RWPE2 (cell line): Measurements from ENCODE around the gene OTX2.

Experiments
- ATAC-seq: fragments of 200-7000 bp; cut with Tn5 transposase; 3 replicates; pipeline ENCODE4 v1.9.1; 2021; ENCODE audit warnings: low read depth
- DNase-seq: peaks from one replicate; pipeline ENCODE4 v3.0.0-alpha.2; 2020; ENCODE audit warnings: low spot score
- H3K27ac ChIP-seq: fragments of 450-650 bp; 2 replicates; pipeline ENCODE4 v1.5.1; 2017; ENCODE audit warnings: mild to moderate bottlenecking; ENCODE audit not compliant: poor library complexity, severe bottlenecking
- H3K27me3 ChIP-seq: fragments of 250-450 bp; sonication (Bioruptor Pico); 2 replicates; pipeline ENCODE4 v1.5.1; 2021; ENCODE audit warnings: mild to moderate bottlenecking, moderate library complexity; ENCODE audit not compliant: insufficient read depth, poor library complexity, severe bottlenecking
- H3K36me3 ChIP-seq: fragments of 250-450 bp; sonication (Bioruptor Pico); 2 replicates; pipeline ENCODE4 v1.5.1; 2020; ENCODE audit warnings: low read depth, mild to moderate bottlenecking, moderate library complexity
- H3K4me1 ChIP-seq: fragments of 250-450 bp; sonication (Bioruptor Pico); 2 replicates; pipeline ENCODE4 v1.5.1; 2021; ENCODE audit warnings: mild to moderate bottlenecking, moderate library complexity; ENCODE audit not compliant: insufficient read depth, poor library complexity, severe bottlenecking
- H3K4me3 ChIP-seq: fragments of 250-450 bp; sonication (Bioruptor Pico); 2 replicates; pipeline ENCODE4 v1.5.1; 2021; ENCODE audit warnings: mild to moderate bottlenecking, moderate library complexity; ENCODE audit not compliant: severe bottlenecking
- H3K9me3 ChIP-seq: fragments of 250-450 bp; sonication (Bioruptor Pico); 2 replicates; pipeline ENCODE4 v1.5.1; 2021; ENCODE audit warnings: mild to moderate bottlenecking, moderate library complexity; ENCODE audit not compliant: severe bottlenecking
- TF ChIP-seq, protein P1 (sequence below): fragments of 450-650 bp; IDR thresholded peaks from one replicate; pipeline ENCODE4 v1.5.1; 2017; ENCODE audit warnings: mild to moderate bottlenecking, moderate library complexity; ENCODE audit not compliant: poor library complexity, severe bottlenecking

The OTX2 gene

DNA sequence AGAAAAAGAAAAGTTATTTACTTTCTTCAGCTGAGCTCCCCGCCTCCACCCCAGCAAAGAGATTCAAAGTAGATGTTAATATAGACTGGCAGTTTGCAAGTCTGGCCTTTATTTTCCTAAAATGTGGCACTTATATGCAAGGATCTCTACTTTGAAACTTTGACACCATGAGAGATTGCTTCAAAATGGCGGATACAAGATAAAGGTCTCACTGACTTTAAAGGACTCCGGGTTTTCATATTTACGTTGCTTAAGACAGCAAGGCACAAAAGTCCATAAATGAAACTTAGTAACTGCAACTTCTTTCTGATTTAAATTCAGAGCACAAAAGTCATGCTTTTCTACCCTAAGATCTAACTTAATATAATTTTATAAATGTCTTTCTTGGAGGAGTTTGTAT is 3.5 kb downstream of the OTX2 start:
- Histone ChIP-seq H3K4me3 (no peak overlapping the region), H3K9me3 (no peaks in the 10 kb centered on the region), H3K27ac (no peak overlapping the region), H3K27me3 (peaks cover 96% of the 10 kb centered on the region), H3K36me3 (no peaks in the 10 kb centered on the region), H3K4me1 (no peaks in the 10 kb centered on the region)
- no peak for ATAC-seq
- TF ChIP-seq, protein P1, sequence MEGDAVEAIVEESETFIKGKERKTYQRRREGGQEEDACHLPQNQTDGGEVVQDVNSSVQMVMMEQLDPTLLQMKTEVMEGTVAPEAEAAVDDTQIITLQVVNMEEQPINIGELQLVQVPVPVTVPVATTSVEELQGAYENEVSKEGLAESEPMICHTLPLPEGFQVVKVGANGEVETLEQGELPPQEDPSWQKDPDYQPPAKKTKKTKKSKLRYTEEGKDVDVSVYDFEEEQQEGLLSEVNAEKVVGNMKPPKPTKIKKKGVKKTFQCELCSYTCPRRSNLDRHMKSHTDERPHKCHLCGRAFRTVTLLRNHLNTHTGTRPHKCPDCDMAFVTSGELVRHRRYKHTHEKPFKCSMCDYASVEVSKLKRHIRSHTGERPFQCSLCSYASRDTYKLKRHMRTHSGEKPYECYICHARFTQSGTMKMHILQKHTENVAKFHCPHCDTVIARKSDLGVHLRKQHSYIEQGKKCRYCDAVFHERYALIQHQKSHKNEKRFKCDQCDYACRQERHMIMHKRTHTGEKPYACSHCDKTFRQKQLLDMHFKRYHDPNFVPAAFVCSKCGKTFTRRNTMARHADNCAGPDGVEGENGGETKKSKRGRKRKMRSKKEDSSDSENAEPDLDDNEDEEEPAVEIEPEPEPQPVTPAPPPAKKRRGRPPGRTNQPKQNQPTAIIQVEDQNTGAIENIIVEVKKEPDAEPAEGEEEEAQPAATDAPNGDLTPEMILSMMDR: no peak
- no peak for DNase-seq

DNA sequence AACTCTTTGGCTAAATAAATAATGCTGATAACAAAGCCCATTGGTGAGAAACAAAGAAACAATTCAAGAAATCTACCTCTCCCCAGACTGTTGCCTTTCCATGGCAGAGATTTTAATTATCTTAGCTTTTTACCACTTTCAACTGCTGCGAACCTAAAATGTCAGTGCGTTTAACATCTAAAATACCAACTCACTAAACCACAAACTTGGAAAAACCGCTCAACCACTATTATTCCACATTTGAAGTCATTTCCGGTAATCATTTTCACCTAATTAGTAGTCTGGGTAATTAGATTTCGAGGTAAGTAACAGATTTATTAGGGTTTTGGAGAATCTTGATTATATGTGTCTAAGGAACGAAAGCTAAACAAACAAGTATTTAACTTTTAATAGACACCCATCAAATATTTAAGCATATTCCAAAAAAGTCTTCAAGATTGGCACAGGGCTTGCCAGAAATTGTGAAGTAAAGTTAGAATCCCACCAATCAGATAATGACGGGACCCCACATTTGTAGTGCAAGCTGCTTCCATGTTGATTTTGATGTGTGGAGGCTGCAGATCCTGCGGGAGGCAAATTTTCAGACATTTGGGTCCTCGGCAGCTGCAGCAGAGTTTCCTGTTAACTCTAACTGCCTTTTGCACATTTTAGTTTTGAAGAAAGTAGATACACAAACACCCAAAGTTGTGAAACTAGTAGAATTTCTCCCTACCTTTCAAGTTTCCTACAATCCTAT is 4.1 kb downstream of the OTX2 start:
- DNase-seq (no peak), ATAC-seq (no peak)
- no peaks in the 10 kb centered on the region for H3K9me3 ChIP-seq
- TF ChIP-seq, protein P1: no peak
- H3K27ac ChIP-seq: no peak overlapping the region
- no peaks in the 10 kb centered on the region for H3K36me3 ChIP-seq
- peaks cover 96% of the 10 kb centered on the region for H3K27me3 ChIP-seq
- H3K4me1 ChIP-seq: no peaks in the 10 kb centered on the region
- H3K4me3 ChIP-seq: no peak overlapping the region

- Histone ChIP-seq H3K9me3 (no peaks in the 10 kb centered on the region), H3K36me3 (no peaks in the 10 kb centered on the region), H3K27ac (no peak overlapping the region), H3K27me3 (peaks cover 96% of the 10 kb centered on the region), H3K4me1 (no peaks in the 10 kb centered on the region), H3K4me3 (no peak overlapping the region)
- ATAC-seq: no peak
- TF ChIP-seq, protein P1: no peak
- DNase-seq: no peak
Measured at GRCh38 chr14:56805201-56805991, 4.9 kb downstream of the OTX2 start.

GRCh38 chr14:56803816-56804535 is 6.3 kb downstream of the OTX2 start:
- H3K27me3 ChIP-seq: peaks cover 96% of the 10 kb centered on the region
- no peaks in the 10 kb centered on the region for H3K9me3 ChIP-seq
- H3K27ac ChIP-seq: no peak overlapping the region
- DNase-seq (no peak), ATAC-seq (no peak)
- no peaks in the 10 kb centered on the region for H3K4me1 ChIP-seq
- TF ChIP-seq, protein P1: no peak
- no peaks in the 10 kb centered on the region for H3K36me3 ChIP-seq
- no peak overlapping the region for H3K4me3 ChIP-seq
